ENCODE results near the gene LHFPL6.
A peak's percentile ranks its signal among the peaks of the same experiment; 100 is the strongest.

LHFPL6 gene

GRCh38 chr13:39506559-39507390 lies 96.2 kb downstream of the LHFPL6 start:
- DNase-seq, result no peak

- DNase-seq, result peak; percentile 63
Observed at GRCh38 chr13:39505151-39505550, 97.8 kb downstream of the LHFPL6 start.

- DNase-seq, result peak; percentile 87
Observed at GRCh38 chr13:39503048-39503447, 99.9 kb downstream of the LHFPL6 start.

GRCh38 chr13:39501702-39502324 lies 101.2 kb downstream of the LHFPL6 start:
- DNase-seq, result peak; percentile 97

- DNase-seq, result no peak
Observed at GRCh38 chr13:39499604-39500003, 103.4 kb downstream of the LHFPL6 start.

GRCh38 chr13:39498471-39499114 lies 104.4 kb downstream of the LHFPL6 start:
- DNase-seq, result no peak

- no peak for DNase-seq
Observed at GRCh38 chr13:39496506-39496905, 106.5 kb downstream of the LHFPL6 start.

GRCh38 chr13:39494633-39495032 lies 108.4 kb downstream of the LHFPL6 start:
- no peak for DNase-seq

- no peak for DNase-seq
Observed at GRCh38 chr13:39494006-39494405, 109.0 kb downstream of the LHFPL6 start.

- no peak for DNase-seq
Observed at GRCh38 chr13:39490136-39490535, 112.9 kb downstream of the LHFPL6 start.

- DNase-seq, result no peak
Observed at GRCh38 chr13:39486758-39487157, 116.2 kb downstream of the LHFPL6 start.

- no peak for DNase-seq
Observed at GRCh38 chr13:39485314-39485700, 117.7 kb downstream of the LHFPL6 start.

- DNase-seq, result no peak
Observed at GRCh38 chr13:39484506-39485313, 118.3 kb downstream of the LHFPL6 start.

- DNase-seq, result no peak
Observed at GRCh38 chr13:39483326-39483725, 119.7 kb downstream of the LHFPL6 start.

- no peak for DNase-seq
Observed at GRCh38 chr13:39481491-39481890, 121.5 kb downstream of the LHFPL6 start.

GRCh38 chr13:39474600-39474999 lies 128.4 kb downstream of the LHFPL6 start:
- no peak for DNase-seq

GRCh38 chr13:39469676-39470075 lies 133.3 kb downstream of the LHFPL6 start:
- no peak for DNase-seq

GRCh38 chr13:39468306-39468705 lies 134.7 kb downstream of the LHFPL6 start:
- DNase-seq, result no peak

- no peak for DNase-seq
Observed at GRCh38 chr13:39463611-39464010, 139.4 kb downstream of the LHFPL6 start.

- DNase-seq, result no peak
Observed at GRCh38 chr13:39462906-39463305, 140.1 kb downstream of the LHFPL6 start.

- DNase-seq, result peak; percentile 69
Observed at GRCh38 chr13:39462428-39462827, 140.6 kb downstream of the LHFPL6 start.

GRCh38 chr13:39461685-39462266 lies 141.2 kb downstream of the LHFPL6 start:
- DNase-seq, result peak; percentile 77

GRCh38 chr13:39457274-39457673 lies 145.7 kb downstream of the LHFPL6 start:
- DNase-seq, result no peak
